Vagina (tissue), 2 donors: ENCODE measurements around the gene BOLA1. TPM values are rescaled to one million over a fixed set of nuclear protein-coding genes. Genes with fewer than 3 reads are reported as not detected.
A peak's percentile ranks its signal among the peaks of the same experiment; 100 is the strongest.
"Not testable (repeated sequence)": the region's sequence is repeated elsewhere in the genome, so short reads cannot be mapped to it uniquely, and the experiment has no call there.

Experiments used
- DNase-seq, 2 donors: peaks; one replicate each; pipeline ENCODE4 v3.0.0-alpha.2; 2017; ENCODE audit errors: extremely low spot score in 2 of 2
- H3K27ac ChIP-seq: fragments of 200-600 bp; sonication (generic); one replicate; pipeline ENCODE4 v1.5.1; 2019
- H3K27me3 ChIP-seq: fragments of 200-600 bp; sonication (generic); one replicate; pipeline ENCODE4 v1.5.1; 2019
- H3K36me3 ChIP-seq, 2 donors: fragments of 200-600 bp; sonication (generic); one replicate each; pipeline ENCODE4 v1.5.1; 2017 to 2019
- H3K4me1 ChIP-seq: fragments of 200-600 bp; sonication (generic); one replicate; pipeline ENCODE4 v1.5.1; 2019
- H3K4me3 ChIP-seq, 2 donors: fragments of 200-600 bp; sonication (generic); 1 replicate in 1 of 2; 2 replicates in 1 of 2; pipeline ENCODE4 v1.5.1; 2016 to 2019
- H3K9me3 ChIP-seq: fragments of 200-600 bp; sonication (generic); one replicate; pipeline ENCODE4 v1.5.1; 2019
- POLR2A ChIP-seq, 2 donors: fragments of 450-650 bp; IDR thresholded peaks; one replicate each; pipeline ENCODE4 v1.6.1; 2017; ENCODE audit warnings: antibody characterized with exemption in 2 of 2, mild to moderate bottlenecking in 2 of 2, moderate library complexity in 2 of 2
- POLR2AphosphoS5 ChIP-seq, 2 donors: sonication (generic); formaldehyde crosslinking; IDR thresholded peaks; one replicate each; pipeline ENCODE4 v1.9.0; 2017; ENCODE audit warnings: antibody characterized with exemption in 2 of 2, mild to moderate bottlenecking in 2 of 2, low read depth in 1 of 2; ENCODE audit not compliant: insufficient read depth in 1 of 2
- intact Hi-C: fragments of 100-400 bp; cut with DNase I; formaldehyde crosslinking; loops from one replicate; pipeline ENCODE4 v1.15.1; 2023
- total RNA-seq: library from RNA; depleted of rRNA; stranded (reverse); fragments of >200 nt; gene quantifications from one replicate; pipeline ENCODE4 v1.2.3, GENCODE V29; 2016
- TF ChIP-seq, protein P1 (sequence below), 3 experiments: fragments of 450-650 bp in 2 of 3; fragments of 200-600 bp in 1 of 3; sonication (generic) in 1 of 3; IDR thresholded peaks; one replicate each; pipeline ENCODE4 v1.5.1; 2017 to 2019; ENCODE audit warnings: antibody characterized with exemption in 3 of 3, mild to moderate bottlenecking in 2 of 3, moderate library complexity in 2 of 3

The BOLA1 gene, protein sequence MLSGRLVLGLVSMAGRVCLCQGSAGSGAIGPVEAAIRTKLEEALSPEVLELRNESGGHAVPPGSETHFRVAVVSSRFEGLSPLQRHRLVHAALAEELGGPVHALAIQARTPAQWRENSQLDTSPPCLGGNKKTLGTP
- total RNA-seq: 43.0 TPM

DNA sequence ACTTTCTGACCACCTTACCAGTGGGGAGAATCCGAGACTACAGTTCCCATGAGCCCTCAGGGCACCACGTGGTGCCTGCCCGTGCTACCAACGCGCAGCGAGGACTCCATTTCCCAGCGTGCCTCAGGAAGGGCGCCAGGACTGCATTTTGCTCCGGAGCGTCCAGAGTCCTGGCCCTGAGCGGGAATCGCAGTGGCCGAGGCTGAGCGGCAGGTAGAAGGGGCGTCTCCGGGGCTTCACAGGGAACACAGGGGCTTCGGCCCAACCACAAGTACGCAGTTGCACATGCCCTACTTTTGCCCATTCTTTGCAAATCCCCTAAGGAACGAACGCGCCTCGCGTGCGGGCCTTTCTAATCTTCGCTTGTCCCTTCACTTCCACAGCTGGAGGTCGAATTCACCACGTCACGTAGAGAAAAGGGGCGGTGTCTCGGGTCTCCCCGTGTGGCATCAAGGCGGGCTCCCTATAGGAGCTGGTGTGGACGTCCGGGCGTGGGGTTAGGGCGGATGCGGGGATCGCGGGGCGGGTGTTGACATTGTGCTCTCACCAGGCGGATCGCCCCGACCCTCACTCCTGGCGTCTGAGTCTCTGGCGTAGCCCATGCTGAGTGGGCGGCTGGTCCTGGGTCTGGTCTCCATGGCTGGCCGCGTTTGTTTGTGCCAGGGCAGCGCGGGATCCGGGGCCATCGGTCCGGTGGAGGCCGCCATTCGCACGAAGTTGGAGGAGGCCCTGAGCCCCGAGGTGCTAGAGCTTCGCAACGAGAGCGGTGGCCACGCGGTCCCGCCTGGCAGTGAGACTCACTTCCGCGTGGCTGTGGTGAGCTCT, at the start of gene BOLA1:
Gene BOLA1 (plus strand): TSS at position 109 of the 825 bp plus-strand sequence. CDS start 492 bp downstream, at position 601.
- Histone ChIP-seq H3K27me3 (no peaks in the 10 kb centered on the region), H3K9me3 (no peaks in the 10 kb centered on the region), H3K36me3 (no peaks in the 10 kb centered on the region), H3K4me1 (peaks cover 8% of the 10 kb centered on the region), H3K27ac (peak within 1 kb of the TSS; percentile 78), H3K4me3 (peak within 1 kb of the TSS; percentile 58 to 68)
- peak in 1 of 2 donors; percentile 89 for TF ChIP-seq POLR2A (IDR thresholded peaks at IDR 0.05)
- peak; percentile 98 to 99 for TF ChIP-seq POLR2AphosphoS5 (IDR thresholded peaks at IDR 0.05; ENCODE audit: insufficient read depth in 1 of 2, low read depth in 1 of 2)
- TF ChIP-seq, protein P1, sequence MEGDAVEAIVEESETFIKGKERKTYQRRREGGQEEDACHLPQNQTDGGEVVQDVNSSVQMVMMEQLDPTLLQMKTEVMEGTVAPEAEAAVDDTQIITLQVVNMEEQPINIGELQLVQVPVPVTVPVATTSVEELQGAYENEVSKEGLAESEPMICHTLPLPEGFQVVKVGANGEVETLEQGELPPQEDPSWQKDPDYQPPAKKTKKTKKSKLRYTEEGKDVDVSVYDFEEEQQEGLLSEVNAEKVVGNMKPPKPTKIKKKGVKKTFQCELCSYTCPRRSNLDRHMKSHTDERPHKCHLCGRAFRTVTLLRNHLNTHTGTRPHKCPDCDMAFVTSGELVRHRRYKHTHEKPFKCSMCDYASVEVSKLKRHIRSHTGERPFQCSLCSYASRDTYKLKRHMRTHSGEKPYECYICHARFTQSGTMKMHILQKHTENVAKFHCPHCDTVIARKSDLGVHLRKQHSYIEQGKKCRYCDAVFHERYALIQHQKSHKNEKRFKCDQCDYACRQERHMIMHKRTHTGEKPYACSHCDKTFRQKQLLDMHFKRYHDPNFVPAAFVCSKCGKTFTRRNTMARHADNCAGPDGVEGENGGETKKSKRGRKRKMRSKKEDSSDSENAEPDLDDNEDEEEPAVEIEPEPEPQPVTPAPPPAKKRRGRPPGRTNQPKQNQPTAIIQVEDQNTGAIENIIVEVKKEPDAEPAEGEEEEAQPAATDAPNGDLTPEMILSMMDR (IDR thresholded peaks at IDR 0.05): no peak
- intact Hi-C loops: no loop called here
- peak in 1 of 2 donors; percentile 92 for DNase-seq

DNA sequence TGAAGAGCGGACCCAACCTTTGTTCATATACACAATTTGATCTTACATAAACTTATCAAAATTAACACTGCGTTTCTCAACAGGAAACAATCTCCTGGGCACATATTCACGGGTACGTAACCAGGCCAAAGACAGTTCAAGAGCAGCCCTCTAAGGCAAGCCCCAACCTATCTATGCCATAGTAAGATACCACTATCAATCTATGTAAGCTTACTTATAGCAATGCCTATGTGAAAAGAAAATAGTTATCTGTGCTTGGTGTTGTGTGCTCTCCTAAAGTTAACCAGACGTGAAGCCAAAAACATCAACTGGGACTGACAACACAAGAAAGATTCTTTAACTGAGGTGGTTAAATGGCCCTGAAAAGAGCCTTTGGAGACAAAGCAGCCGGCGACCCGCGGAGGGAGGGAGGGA, 49.4 kb upstream of the BOLA1 start:
- Histone ChIP-seq H3K27me3 (no peaks in the 10 kb centered on the region), H3K9me3 (no peaks in the 10 kb centered on the region), H3K27ac (peak overlapping the region; percentile 74), H3K4me1 (peaks cover 44% of the 10 kb centered on the region), H3K4me3 (peak overlapping the region; percentile 45 to 49), H3K36me3 (no peaks in the 10 kb centered on the region)
- DNase-seq: no peak
- TF ChIP-seq, protein P1 (IDR thresholded peaks at IDR 0.05): no peak
- peak in 1 of 2 donors; percentile 49 for TF ChIP-seq POLR2AphosphoS5 (IDR thresholded peaks at IDR 0.05; ENCODE audit: insufficient read depth in 1 of 2, low read depth in 1 of 2)
- intact Hi-C loops: no loop called here

DNA sequence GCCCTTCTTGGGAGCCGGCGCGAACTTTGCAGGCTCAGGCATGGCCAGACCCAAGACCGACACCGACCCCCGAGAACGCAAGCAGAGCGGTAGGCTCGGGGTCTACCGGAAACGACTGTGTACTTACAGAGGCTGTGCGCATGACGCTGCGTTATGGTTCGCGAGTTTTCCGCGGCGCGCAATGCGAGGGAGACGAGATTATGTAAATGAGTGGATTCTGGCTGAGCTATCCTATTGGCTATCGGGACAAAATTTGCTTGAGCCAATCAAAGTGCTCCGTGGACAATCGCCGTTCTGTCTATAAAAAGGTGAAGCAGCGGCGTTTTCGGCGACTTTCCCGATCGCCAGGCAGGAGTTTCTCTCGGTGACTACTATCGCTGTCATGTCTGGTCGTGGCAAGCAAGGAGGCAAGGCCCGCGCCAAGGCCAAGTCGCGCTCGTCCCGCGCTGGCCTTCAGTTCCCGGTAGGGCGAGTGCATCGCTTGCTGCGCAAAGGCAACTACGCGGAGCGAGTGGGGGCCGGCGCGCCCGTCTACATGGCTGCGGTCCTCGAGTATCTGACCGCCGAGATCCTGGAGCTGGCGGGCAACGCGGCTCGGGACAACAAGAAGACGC, 48.5 kb upstream of the BOLA1 start:
- H3K27me3 ChIP-seq, DNase-seq, H3K4me3 ChIP-seq, intact Hi-C loops, H3K9me3 ChIP-seq, H3K27ac ChIP-seq, H3K36me3 ChIP-seq: not testable (repeated sequence)
- H3K4me1 ChIP-seq: peaks cover 35% of the 10 kb centered on the region

DNA sequence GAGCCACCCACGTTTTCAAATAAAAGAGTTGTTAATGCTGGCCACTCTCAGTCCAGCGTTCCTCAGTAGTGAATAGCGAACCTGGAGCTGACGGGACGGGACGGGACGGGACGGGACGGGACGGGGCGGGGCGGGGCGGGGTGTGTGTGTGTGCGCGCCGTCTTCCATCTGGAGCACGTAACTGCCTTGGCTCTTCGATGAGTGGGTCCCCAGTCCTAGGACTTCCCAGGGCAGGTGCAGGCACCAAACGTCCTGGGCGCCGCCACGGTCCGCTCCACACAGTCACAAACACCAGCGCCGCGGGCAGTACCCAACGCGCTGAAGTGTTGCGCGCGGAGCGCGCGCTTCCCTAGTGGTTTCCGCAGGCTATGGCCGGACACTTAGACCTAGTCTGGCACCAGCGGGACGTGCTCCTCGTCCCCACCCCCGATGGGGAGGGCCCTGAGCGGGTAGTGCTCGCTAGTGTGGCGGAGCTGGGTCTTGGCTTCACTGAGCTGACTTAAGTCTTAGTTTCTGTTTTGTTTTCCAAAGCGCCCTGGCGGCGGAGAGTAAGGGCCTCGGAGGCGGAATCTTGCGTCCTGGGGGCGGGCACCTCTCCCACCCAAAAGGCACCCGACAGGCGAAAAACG, 47.7 kb upstream of the BOLA1 start:
- H3K36me3 ChIP-seq, intact Hi-C loops, H3K27ac ChIP-seq, DNase-seq, H3K4me3 ChIP-seq, H3K27me3 ChIP-seq, H3K9me3 ChIP-seq: not testable (repeated sequence)
- peaks cover 31% of the 10 kb centered on the region for H3K4me1 ChIP-seq

DNA sequence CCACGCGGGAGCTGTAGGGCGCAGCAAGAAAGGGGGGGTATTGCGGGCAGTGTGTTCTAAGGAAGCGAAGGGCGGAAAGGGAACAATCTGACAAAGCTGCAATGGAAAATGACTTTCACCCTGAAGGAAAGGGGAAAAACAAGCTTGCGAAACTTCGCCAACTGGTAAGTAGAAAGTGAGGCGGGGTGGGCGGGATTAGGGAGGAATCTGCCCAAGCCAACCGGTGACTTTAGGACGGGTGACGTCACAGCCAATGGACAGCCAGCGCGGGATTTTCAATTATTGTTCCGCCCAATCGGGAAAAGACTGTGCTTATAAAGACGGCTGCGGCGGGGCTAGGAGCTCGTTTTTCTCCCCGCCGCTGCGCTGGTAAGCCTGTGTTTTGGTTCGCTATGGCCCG, 47.1 kb upstream of the BOLA1 start:
- DNase-seq, intact Hi-C loops, H3K36me3 ChIP-seq, H3K27ac ChIP-seq, H3K9me3 ChIP-seq, H3K27me3 ChIP-seq, H3K4me3 ChIP-seq: not testable (repeated sequence)
- H3K4me1 ChIP-seq: peaks cover 26% of the 10 kb centered on the region

DNA sequence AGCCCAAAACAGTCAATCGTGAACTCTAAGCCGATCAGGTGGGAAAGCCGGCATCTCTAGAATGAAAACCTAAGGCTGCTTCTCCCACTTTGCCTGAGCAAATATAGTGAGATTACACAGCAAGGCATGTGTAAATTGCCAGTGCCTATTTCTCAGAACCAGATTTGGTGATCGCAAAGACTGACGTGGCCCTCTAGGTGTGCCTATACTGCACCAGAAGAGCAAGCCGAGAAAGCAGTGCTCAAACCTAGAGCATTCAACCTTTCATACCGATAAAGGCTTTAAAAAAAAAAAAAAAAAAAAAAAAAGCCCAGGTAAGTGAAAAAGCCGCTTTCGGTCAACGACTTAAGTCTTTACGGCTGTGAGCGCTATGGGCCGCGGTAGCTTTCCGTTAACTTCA, 39.1 kb upstream of the BOLA1 start:
- H3K27ac ChIP-seq, intact Hi-C loops, DNase-seq, H3K27me3 ChIP-seq, H3K9me3 ChIP-seq, H3K4me1 ChIP-seq, H3K36me3 ChIP-seq, H3K4me3 ChIP-seq: not testable (repeated sequence)

DNA sequence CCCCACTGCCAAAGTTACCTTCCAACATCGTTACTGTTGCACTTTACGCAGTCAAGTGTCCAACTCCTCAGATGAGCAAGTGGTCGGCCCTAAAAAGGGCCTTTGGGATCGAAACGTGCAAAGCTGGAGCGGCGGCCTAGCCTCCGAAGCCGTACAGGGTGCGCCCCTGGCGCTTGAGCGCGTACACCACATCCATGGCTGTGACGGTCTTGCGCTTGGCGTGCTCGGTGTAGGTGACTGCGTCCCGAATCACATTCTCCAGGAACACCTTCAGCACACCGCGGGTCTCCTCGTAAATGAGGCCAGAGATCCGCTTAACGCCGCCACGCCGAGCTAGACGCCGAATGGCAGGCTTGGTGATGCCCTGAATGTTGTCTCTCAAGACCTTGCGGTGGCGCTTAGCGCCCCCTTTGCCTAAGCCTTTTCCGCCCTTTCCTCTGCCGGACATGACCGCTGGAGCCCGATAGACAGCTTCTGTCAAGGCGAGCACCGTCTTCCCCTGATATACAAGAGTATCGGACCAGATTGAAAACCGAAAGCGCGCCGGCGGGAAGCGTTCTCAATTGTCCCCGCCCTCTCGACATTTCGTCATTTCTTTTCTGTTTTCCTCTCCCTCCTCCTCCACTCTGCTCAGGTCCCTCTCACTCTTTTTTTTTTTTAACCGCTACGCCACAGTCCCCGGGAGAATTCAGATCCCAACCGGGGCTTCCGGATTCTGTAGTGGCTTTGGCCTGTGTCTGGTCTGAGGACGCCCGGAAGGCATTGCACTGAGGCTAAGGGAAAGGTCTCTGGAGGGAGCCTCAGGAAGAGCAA, 38.5 kb upstream of the BOLA1 start:
- H3K9me3 ChIP-seq, H3K36me3 ChIP-seq, intact Hi-C loops, DNase-seq, H3K4me3 ChIP-seq, H3K27me3 ChIP-seq, H3K27ac ChIP-seq, H3K4me1 ChIP-seq: not testable (repeated sequence)

DNA sequence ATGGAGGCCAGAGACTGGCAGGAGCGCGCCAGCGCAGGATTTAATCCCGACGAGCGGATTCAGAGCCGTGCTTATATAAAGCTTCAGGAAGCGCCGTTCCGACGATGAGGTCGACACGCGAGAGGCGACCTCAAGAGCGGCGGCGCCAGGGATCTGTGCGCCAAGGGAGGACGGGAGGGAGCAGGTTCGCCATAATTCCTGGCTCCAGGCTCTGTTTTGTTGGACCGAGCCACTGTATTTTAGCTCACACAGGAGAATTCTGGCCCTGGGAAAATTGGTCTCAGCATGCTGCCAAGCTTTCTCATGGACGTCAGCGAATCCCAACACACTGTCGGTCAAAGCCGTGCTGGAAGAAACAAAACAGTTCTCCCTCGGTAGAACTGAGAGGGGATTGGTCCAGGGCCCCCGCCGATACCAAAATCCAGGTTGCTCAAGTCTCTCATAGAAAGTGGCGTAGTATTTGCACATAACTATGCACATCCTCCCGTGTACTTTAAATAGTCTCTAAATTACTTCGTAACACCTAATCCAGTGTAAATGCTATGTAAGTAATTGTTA, 37.8 kb upstream of the BOLA1 start:
- H3K4me3 ChIP-seq, H3K36me3 ChIP-seq, H3K4me1 ChIP-seq, H3K27me3 ChIP-seq, intact Hi-C loops, DNase-seq, H3K9me3 ChIP-seq, H3K27ac ChIP-seq: not testable (repeated sequence)

DNA sequence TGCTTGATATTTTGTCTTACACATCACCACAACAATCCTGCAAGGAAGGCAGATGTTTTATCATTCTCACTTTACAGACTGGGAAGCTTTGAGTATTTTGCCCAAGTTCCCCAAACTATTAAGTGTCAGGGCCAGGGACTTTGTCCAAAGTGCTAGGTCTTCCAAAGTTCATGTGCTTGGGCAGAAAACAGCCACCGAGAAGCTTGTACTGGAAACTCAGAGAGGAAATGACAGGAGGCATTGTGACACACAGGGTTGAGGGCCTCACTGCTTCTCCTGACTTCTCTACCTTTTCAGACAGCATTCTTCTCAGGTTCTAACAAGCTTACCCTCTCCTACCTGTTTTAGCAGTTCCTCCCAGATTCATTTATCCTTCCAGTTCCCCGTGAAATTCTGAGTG, 32.5 kb upstream of the BOLA1 start:
- H3K9me3 ChIP-seq, intact Hi-C loops, H3K36me3 ChIP-seq, H3K27me3 ChIP-seq, DNase-seq, H3K27ac ChIP-seq, H3K4me1 ChIP-seq, H3K4me3 ChIP-seq: not testable (repeated sequence)

DNA sequence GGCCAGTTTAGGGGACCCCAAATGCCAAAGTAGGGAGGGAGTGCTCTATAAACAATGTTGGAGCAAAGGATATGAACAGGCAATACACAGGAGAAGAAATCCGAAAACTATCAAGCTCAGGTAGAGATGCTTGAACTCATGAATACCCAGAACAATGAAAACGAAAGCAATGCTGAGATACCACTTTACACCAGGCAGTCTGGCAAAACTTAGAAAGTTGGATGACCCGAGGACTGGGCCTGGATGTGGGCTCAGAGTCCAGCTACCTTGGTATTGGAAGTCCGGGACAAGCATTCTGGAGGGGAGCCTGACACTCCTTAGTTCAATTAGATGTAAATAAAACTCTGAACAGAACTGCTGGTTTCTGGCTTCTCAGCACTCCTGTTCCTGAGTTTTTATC, 26.3 kb upstream of the BOLA1 start:
- DNase-seq, H3K9me3 ChIP-seq, H3K36me3 ChIP-seq, intact Hi-C loops, H3K27me3 ChIP-seq, H3K4me3 ChIP-seq, H3K27ac ChIP-seq, H3K4me1 ChIP-seq: not testable (repeated sequence)
